Measurements from ENCODE around the gene SCAF1.

DNA sequence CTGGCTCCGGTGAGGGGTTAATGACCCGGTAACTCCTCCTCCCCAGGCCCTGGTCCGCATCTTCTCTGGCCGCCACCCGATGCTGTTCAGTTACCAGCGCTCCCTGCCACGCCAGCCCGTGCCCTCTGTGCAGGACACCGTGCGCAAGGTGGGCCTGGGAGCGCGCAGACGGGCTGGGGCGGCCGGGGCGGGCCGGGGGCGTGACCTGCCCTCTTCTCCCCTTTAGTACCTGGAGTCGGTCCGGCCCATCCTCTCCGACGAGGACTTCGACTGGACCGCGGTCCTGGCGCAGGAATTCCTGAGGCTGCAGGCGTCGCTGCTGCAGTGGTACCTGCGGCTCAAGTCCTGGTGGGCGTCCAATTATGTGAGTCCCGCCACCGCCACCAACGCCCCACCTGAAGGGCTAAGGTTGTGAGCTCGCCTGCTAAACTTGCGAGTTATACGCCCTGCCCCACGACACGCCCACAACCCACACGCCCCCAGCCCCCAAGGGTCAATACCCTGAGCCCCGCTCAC lies 59.3 kb downstream of the SCAF1 start:
- TF ChIP-seq POLR2A (IDR thresholded peaks at IDR 0.05; ENCODE audit: low read length) (no peak), GATA1 (IDR thresholded peaks at IDR 0.05; ENCODE audit: low read depth, low read length) (no peak)
